Activated T-cell treated with anti-CD3 and anti-CD28 coated beads, Interleukin-2, amount 50 U/mL, for 1 hour (primary cell): ENCODE data around the gene CSAG2.
"Not testable (repeated sequence)": the region's sequence is repeated elsewhere in the genome, so short reads cannot be mapped to it uniquely, and the experiment has no call there.

Experiments
- DNase-seq: peaks from one replicate; pipeline ENCODE4 v3.0.0-alpha.2; 2020

Gene CSAG2, protein sequence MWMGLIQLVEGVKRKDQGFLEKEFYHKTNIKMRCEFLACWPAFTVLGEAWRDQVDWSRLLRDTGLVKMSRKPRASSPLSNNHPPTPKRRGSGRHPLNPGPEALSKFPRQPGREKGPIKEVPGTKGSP

DNA sequence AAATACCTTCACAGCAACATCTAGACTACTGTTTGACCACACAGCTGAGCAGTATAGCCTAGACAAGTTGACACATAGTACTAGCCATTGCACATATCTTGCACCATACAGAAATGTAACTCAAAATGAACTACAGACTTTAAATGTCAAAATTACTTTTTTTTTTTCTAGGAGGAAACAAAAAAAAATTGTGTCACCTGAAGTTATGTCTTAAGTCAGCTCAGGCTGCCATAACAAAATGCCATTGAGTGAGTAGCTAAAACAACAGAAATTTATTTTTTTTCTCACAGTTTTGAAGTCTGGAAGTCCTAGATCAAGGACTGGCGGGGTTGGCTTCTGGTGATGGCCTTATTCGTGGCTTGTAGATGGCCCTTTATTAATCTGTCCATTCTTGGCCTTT, at the start of gene CSAG2:
TSS of gene CSAG2 (minus strand) at position 101 of the 400 bp plus-strand sequence. CDS start 161 bp downstream, outside the sequence.
- not testable (repeated sequence) for DNase-seq

DNA sequence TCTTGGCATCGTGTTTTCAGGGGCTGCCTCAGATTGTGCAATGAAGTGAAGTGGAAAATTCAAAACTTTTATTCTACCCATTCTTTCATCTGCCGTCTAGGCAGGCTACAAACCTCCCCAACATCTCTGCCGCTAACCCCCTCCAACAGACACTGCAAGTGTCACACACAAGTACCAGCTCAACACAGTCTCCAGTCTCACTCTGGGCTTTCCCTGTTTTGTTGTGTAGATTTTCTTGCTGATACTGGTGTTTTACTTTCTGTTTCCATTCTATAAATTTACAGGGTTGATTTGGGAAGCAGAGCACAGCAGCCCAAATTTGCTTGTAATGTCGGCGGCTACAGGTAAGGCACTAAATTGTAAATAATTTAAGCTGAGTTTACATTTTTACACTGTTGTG, 45.8 kb upstream of the CSAG2 start:
- not testable (repeated sequence) for DNase-seq

DNA sequence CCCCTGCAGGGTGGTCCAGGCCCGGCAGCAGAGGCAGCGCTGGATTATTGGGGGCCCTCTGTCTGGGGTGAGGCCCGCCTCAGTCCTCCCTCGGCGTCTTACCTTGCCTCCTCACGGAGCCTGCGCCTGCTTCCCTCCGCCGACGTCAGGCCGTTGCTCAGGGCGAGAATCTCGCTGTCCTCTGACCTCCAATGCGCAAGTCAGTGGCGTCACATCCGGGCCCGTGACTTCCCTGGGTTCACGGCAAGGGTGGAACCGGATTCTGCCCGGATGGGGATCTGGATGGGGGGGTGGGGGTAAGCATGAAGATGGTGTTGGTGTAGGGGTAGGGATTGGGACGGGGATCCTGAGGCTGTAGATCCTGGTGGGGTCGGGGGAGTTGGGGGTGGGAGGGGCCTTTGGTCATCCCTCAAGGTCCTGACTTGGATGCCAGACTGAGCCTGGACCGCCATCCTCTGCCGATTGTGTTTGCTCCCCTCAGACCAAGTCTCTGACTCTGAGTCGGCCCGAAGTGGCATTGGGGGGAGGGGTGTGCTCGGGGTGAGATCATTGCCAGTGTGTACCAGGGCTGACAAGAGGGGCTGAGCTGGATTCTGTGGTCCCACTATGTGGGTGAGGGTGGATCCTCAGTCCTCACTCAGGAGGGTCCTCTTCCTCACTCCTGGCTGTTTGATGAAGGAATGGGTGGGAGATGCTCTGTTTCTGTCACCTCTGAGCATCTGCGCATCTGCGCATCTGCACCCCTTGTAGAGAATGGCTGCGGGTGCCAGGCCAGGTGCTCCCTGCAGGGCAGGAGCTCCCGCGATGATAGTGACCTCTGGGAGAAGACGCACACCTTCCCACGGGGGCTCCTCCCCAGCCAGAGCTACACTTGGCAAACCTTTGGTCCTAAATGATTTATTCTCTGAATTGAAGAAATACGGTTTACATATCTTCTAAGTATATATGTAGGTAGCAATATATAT, 44.9 kb upstream of the CSAG2 start, which contains the start of gene MAGEA2:
TSS of gene MAGEA2 (minus strand) at position 157 of the 965 bp plus-strand sequence. CDS start 2,479 bp downstream, outside the sequence.
- DNase-seq = not testable (repeated sequence)

DNA sequence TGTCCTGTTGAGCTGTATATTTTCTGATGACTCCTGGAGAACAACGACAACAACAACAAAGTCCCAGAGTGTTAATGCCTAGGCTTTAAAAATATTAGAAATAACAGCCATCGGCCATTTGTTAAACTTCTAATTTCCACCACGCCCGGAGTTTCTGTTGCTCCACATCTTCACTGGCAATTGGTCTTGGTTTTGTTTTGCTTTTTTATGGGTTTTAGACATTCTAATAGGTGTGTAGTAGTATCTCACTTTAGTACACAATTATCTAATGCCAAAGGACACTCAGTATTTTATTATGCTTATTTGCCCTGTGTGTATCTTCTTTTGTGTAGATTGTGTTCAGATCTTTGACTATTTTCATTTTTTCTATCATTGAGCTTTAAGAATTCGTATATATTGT, 29.5 kb upstream of the CSAG2 start:
- no peak for DNase-seq

DNA sequence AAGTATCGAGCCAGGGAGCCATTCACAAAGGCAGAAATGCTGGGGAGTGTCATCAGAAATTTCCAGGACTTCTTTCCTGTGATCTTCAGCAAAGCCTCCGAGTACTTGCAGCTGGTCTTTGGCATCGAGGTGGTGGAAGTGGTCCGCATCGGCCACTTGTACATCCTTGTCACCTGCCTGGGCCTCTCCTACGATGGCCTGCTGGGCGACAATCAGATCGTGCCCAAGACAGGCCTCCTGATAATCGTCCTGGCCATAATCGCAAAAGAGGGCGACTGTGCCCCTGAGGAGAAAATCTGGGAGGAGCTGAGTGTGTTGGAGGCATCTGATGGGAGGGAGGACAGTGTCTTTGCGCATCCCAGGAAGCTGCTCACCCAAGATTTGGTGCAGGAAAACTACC, 27.5 kb upstream of the CSAG2 start:
- not testable (repeated sequence) for DNase-seq

DNA sequence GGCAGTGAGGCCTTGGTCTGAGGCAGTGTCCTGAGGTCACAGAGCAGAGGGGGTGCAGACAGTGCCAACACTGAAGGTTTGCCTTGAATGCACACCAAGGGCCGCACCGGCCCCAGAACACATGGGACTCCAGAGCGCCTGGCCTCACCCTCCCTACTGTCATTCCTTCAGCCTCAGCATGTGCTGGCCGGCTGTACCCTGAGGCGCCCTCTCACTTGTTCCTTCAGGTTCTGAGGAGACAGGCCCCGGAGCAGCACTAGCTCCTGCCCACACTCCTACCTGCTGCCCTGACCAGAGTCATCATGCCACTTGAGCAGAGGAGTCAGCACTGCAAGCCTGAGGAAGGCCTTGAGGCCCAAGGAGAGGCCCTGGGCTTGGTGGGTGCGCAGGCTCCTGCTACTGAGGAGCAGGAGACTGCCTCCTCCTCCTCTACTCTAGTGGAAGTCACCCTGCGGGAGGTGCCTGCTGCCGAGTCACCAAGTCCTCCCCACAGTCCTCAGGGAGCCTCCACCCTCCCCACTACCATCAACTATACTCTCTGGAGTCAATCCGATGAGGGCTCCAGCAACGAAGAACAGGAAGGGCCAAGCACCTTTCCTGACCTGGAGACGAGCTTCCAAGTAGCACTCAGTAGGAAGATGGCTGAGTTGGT, 26.9 kb upstream of the CSAG2 start:
- DNase-seq = no peak

DNA sequence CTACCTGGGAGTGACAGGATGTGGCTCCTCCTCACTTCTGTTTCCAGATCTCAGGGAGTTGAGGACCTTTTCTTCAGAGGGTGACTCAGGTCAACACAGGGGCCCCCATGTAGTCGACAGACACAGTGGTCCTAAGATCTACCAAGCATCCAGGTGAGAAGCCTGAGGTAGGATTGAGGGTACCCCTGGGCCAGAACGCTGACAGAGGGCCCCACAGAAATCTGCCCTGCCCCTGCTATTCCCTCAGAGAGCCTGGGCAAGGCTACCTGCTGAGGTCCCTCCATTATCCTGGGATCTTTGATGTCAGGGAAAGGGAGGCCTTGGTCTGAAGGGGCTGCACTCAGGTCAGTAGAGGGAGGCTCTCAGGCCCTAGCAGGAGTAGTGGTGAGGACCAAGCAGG, 26.0 kb upstream of the CSAG2 start:
- no peak for DNase-seq

DNA sequence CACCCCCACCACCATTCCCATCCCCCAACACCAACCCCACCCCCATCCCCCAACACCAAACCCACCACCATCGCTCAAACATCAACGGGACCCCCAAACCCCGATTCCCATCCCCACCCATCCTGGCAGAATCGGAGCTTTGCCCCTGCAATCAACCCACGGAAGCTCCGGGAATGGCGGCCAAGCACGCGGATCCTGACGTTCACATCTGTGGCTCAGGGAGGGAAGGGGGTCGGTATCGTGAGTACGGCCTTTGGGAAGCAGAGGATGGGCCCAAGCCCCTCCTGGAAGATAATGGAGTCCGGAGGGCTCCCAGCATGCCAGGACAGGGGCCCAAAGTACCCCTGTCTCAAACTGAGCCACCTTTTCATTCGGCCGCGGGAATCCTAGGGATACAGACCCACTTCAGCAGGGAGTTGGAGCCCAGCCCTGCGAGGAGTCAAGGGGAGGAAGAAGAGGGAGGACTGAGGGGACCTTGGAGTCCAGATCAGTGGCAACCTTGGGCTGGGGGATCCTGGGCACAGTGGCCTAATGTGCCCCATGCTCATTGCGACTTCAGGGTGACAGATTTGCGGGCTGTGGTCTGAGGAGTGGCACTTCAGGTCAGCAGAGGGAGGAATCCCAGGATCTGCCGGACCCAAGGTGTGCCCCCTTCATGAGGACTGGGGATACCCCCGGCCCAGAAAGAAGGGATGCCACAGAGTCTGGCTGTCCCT, 25.2 kb upstream of the CSAG2 start:
- DNase-seq = not testable (repeated sequence)

DNA sequence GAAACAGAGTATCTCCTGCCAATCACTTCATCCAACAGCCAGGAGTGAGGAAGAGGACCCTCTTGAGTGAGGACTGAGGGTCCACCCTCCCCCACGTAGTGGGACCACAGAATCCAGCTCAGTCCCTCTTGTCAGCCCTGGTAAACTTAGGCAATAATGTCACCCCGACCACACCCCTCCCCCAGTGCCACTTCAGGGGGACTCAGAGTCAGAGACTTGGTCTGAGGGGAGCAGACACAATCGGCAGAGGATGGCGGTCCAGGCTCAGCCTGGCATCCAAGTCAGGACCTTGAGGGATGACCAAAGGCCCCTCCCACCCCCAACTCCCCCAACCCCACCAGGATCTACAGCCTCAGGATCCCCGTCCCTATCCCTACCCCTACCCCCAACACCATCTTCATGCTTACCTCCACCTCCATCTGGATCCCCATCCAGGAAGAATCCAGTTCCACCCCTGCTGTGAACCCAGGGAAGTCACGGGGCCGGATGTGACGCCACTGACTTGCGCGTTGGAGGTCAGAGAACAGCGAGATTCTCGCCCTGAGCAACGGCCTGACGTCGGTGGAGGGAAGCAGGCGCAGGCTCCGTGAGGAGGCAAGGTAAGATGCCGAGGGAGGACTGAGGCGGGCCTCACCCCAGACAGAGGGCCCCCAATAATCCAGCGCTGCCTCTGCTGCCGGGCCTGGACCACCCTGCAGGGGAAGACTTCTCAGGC, 24.3 kb upstream of the CSAG2 start, which contains the start of the genes CSAG1 and MAGEA12:
TSS of gene CSAG1 (minus strand) at position 461 of the 715 bp plus-strand sequence. CDS start 1,261 bp downstream, outside the sequence.
TSS of gene MAGEA12 (plus strand) at position 497 of the 715 bp plus-strand sequence. CDS start 2,405 bp downstream, outside the sequence.
- no peak for DNase-seq

DNA sequence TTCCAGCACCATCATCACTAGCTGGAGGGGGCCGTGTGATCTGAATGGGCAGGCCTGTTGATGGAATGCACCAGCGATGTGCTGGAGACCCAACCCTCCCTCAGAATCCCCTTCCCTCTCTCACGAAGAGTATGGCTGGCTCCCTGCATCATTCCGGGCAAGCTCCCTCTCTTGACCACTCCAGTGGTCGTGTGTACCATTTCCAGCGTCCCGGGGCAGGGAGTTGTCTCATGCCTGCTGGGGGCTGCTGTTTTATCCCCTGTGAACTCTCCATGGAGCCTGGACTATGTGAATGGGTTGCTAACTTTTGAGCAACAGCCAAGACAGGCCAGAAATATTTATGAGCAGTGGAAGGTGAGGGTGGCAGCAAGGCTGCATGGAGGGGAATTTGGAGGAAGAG, 16.3 kb upstream of the CSAG2 start:
- no peak for DNase-seq

DNA sequence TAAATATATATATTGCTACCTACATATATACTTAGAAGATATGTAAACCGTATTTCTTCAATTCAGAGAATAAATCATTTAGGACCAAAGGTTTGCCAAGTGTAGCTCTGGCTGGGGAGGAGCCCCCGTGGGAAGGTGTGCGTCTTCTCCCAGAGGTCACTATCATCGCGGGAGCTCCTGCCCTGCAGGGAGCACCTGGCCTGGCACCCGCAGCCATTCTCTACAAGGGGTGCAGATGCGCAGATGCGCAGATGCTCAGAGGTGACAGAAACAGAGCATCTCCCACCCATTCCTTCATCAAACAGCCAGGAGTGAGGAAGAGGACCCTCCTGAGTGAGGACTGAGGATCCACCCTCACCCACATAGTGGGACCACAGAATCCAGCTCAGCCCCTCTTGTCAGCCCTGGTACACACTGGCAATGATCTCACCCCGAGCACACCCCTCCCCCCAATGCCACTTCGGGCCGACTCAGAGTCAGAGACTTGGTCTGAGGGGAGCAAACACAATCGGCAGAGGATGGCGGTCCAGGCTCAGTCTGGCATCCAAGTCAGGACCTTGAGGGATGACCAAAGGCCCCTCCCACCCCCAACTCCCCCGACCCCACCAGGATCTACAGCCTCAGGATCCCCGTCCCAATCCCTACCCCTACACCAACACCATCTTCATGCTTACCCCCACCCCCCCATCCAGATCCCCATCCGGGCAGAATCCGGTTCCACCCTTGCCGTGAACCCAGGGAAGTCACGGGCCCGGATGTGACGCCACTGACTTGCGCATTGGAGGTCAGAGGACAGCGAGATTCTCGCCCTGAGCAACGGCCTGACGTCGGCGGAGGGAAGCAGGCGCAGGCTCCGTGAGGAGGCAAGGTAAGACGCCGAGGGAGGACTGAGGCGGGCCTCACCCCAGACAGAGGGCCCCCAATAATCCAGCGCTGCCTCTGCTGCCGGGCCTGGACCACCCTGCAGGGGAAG, 5.0 kb upstream of the CSAG2 start, which contains the start of gene MAGEA2B:
TSS of gene MAGEA2B (plus strand) at position 814 of the 973 bp plus-strand sequence. CDS start 2,479 bp downstream, outside the sequence.
- not testable (repeated sequence) for DNase-seq

DNA sequence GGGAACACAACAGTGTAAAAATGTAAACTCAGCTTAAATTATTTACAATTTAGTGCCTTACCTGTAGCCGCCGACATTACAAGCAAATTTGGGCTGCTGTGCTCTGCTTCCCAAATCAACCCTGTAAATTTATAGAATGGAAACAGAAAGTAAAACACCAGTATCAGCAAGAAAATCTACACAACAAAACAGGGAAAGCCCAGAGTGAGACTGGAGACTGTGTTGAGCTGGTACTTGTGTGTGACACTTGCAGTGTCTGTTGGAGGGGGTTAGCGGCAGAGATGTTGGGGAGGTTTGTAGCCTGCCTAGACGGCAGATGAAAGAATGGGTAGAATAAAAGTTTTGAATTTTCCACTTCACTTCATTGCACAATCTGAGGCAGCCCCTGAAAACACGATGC, 4.1 kb upstream of the CSAG2 start:
- not testable (repeated sequence) for DNase-seq

DNA sequence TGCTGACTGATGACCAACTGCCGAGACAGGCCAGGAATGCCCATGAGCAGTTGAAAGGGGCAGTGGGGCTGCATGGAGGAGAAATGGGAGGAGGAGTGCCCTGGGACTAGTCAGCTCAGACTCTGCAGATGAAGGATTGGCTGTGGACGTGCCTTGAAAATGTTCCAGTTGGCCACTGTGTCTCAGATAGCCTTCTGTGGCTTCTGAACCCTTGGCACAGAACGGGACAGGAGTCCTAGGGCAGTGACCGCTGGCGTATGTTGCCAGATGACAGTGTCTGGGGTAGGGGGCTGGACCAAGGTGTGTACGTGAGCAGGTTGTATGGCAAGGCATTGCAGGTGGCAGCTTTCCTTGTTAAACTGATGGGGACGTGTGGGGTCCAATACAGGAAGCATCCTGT, 2.6 kb downstream of the CSAG2 start:
- DNase-seq = not testable (repeated sequence)

DNA sequence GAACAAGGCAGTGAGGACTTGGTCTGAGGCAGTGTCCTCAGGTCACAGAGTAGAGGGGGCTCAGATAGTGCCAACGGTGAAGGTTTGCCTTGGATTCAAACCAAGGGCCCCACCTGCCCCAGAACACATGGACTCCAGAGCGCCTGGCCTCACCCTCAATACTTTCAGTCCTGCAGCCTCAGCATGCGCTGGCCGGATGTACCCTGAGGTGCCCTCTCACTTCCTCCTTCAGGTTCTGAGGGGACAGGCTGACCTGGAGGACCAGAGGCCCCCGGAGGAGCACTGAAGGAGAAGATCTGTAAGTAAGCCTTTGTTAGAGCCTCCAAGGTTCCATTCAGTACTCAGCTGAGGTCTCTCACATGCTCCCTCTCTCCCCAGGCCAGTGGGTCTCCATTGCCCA, 8.7 kb downstream of the CSAG2 start:
- not testable (repeated sequence) for DNase-seq

DNA sequence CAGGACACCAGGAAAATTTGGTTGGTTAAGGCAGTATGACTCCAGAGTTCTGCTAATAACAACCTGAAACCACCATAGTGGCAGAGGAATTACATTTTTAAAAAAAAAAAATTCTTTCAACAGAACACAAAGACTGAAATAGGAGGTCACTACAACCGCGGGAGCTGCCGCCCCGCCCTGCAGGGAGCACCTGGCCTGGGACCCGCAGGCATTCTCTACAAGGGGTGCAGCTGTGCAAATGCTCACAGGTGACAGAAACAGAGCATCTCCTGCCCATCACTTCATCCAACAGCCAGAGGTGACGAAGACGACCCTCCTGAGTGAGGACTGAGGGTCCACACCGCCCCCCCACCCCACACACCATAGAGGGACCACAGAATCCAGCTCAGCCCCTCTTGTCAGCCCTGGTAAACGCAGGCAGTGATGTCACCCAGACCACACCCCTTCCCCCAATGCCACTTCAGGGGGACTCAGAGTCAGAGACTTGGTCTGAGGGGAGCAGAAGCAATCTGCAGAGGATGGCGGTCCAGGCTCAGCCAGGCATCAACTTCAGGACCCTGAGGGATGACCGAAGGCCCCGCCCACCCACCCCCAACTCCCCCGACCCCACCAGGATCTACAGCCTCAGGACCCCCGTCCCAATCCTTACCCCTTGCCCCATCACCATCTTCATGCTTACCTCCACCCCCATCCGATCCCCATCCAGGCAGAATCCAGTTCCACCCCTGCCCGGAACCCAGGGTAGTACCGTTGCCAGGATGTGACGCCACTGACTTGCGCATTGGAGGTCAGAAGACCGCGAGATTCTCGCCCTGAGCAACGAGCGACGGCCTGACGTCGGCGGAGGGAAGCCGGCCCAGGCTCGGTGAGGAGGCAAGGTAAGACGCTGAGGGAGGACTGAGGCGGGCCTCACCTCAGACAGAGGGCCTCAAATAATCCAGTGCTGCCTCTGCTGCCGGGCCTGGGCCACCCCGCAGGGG, 10.8 kb downstream of the CSAG2 start, which contains the start of gene MAGEA3:
TSS of gene MAGEA3 (plus strand) at position 843 of the 980 bp plus-strand sequence. CDS start 2,039 bp downstream, outside the sequence.
- not testable (repeated sequence) for DNase-seq

DNA sequence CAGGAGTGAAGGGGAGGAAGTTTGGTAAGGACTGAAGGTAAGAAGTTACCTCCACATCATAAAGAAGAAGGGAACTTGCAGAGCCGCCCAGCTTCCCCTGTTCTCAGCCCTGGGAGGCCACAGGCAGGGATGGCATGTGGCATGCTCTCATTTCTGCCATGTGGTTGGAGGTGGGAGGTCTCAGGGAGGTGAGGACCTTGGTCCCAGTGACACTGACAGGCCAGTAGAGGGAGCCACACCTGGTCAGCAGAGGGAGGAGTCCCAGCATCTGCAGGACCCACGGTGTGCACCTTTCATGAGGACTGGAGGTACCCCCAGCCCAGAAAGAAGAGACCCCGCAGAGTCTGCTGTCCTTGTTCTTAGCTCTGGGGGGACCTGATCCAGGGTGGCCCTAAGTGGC, 28.1 kb downstream of the CSAG2 start:
- DNase-seq = not testable (repeated sequence)

DNA sequence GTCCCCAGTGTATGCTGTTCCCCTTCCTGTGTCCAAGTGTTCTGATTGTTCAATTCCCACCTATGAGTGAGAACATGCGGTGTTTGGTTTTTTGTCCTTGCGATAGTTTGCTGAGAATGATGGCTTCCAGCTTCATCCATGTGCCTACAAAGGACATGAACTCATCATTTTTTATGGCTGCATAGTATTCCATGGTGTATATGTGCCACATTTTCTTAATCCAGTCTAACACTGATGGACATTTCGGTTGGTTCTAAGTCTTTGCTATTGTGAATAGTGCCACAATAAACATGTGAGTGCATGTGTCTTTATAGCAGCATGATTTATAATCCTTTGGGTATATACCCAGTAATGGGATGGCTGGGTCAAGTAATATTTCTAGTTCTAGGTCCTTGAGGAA, 34.4 kb downstream of the CSAG2 start:
- not testable (repeated sequence) for DNase-seq

DNA sequence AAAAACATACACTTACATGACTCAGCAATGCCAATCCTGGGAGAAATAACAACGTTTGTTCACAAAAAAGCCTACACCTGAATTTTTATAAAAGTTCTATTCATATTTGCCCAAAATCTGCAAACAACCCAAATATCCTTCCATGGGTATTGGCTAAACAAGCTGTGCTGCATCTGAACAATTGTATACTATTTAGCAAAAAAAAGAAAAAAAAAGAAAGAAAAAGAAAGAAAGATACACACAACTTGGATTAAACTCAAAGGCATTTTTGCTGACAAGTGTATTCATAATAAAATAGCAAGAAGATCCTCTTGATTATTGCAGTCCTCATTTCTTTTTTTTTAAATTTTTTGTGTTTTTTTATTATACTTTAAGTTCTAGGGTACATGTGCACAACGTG, 34.9 kb downstream of the CSAG2 start:
- no peak for DNase-seq

DNA sequence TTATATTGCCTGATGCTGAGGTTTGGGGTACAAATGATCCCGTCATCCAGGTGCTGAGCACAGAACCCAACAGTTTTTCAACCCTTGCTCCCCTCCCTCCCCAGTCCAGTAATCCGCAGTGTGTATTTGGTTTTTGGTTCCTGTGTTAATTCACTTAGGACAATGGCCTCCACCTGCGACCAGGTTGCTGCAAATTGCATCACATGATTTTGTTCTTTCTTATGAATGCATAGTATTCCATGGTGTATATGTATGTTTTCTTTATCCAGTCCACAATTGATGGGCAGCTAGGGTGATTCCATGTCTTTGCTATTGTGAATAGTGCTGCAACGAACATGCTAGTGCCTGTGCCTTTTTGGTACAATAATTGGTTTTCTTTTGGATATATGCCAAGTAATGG, 46.0 kb downstream of the CSAG2 start:
- DNase-seq = no peak
